Measurements from ENCODE around the gene MRPL12.

- TF ChIP-seq CTCF (conservative IDR thresholded peaks at IDR 0.05; ENCODE audit: low read depth, low read length) (no peak), EZH2phosphoT487 (IDR thresholded peaks at IDR 0.05; ENCODE audit: borderline replicate concordance, low read length) (no peak)
These were observed 5.7 kb upstream of the MRPL12 start for GRCh38 chr17:81697261-81698044.

Measured in PC-3 (cell line).